HG02763 (cell line): ENCODE measurements around the gene ZDHHC8.

Experiments used
- ATAC-seq: cut with Tn5 transposase; IDR thresholded peaks from one replicate; pipeline ENCODE4 v1.9.1; 2021; ENCODE audit warnings: mild to moderate bottlenecking, moderate library complexity; ENCODE audit not compliant: unreplicated experiment

ZDHHC8 gene

GRCh38 chr22:20113551-20114310 is 17.9 kb upstream of the ZDHHC8 start:
- no peak for ATAC-seq

- no peak for ATAC-seq
Measured at GRCh38 chr22:20114506-20115475, 16.8 kb upstream of the ZDHHC8 start.

- no peak for ATAC-seq
Measured at GRCh38 chr22:20115691-20116375, 15.8 kb upstream of the ZDHHC8 start, which contains the start of gene RANBP1. Gene RANBP1 (plus strand): TSS chr22:20116104. CDS start chr22:20116185, 81 bp downstream.

GRCh38 chr22:20116376-20116950 is 15.1 kb upstream of the ZDHHC8 start:
- ATAC-seq: no peak

GRCh38 chr22:20116951-20117632 is 14.5 kb upstream of the ZDHHC8 start, which contains the start of gene TRMT2A:
Gene TRMT2A (minus strand): TSS chr22:20117226. CDS start chr22:20116906, 320 bp downstream.
- ATAC-seq: peak; percentile 91

GRCh38 chr22:20117633-20118299 is 13.8 kb upstream of the ZDHHC8 start:
- peak; percentile 12 for ATAC-seq

- ATAC-seq: no peak
Measured at GRCh38 chr22:20118300-20119020, 13.1 kb upstream of the ZDHHC8 start.

- ATAC-seq: no peak
Measured at GRCh38 chr22:20121856-20122415, 9.7 kb upstream of the ZDHHC8 start.

- ATAC-seq: no peak
Measured at GRCh38 chr22:20123366-20124082, 8.1 kb upstream of the ZDHHC8 start.

- ATAC-seq: no peak
Measured at GRCh38 chr22:20124083-20124787, 7.4 kb upstream of the ZDHHC8 start.

- ATAC-seq: no peak
Measured at GRCh38 chr22:20125201-20126174, 6.1 kb upstream of the ZDHHC8 start.

GRCh38 chr22:20126284-20127029 is 5.1 kb upstream of the ZDHHC8 start:
- ATAC-seq: no peak

- ATAC-seq: no peak
Measured at GRCh38 chr22:20127318-20127868, 4.2 kb upstream of the ZDHHC8 start.

GRCh38 chr22:20127869-20128618 is 3.6 kb upstream of the ZDHHC8 start:
- ATAC-seq: no peak

- ATAC-seq: no peak
Measured at GRCh38 chr22:20128619-20128901, 3.0 kb upstream of the ZDHHC8 start.
